NCI-H748 treated with DMSO at 0.1 percent for 48 hours (cell line): ENCODE data around the gene EEA1.

ENCODE experiments used
- DNase-seq: peaks from one replicate; lab custom pipeline; 2025; lab: John Stamatoyannopoulos, UW

EEA1 gene

GRCh38 chr12:92747151-92747550 lies 181.9 kb downstream of the EEA1 start:
- DNase-seq = no peak

GRCh38 chr12:92745856-92746550 lies 183.1 kb downstream of the EEA1 start:
- no peak for DNase-seq

DNA sequence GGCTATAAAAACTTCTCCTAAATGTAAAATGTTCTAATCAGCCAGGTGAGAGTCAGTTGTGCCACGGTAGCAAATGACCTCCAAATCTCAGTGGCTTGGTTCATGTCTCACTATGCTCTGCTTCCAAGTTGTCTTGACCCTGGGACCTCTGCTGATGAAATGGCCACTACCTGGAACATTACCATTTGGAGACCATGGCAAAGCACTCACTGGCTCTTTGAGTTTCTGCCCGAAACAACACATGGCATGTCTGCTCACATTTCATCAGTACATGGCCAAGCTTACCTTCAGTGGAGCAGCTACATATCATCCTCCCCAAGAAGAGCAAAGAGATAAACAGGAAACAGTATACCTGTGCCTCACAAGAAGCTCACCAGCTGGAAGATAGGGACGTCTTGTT lies 186.1 kb downstream of the EEA1 start:
- DNase-seq = no peak

GRCh38 chr12:92740411-92740810 lies 188.7 kb downstream of the EEA1 start:
- no peak for DNase-seq

DNA sequence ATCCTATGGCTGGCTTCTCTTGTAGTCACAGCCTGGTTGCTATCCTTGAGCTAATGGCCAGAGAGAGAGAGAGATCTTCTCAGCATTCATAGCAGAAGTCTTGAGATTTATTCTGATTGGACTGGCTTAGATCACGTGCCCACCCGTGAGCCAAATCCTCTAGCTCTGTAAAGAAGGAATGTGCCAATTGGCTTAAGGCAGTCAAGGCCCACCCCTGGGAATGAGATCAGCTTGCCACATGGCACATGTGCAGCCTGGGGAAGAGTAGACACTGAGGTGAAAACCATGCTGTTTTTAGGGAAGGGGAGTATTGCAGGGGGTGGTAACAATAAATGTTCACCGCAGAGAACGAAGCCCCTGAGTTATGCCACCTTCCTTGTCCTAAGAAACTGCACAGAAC lies 190.0 kb downstream of the EEA1 start:
- DNase-seq = no peak

DNA sequence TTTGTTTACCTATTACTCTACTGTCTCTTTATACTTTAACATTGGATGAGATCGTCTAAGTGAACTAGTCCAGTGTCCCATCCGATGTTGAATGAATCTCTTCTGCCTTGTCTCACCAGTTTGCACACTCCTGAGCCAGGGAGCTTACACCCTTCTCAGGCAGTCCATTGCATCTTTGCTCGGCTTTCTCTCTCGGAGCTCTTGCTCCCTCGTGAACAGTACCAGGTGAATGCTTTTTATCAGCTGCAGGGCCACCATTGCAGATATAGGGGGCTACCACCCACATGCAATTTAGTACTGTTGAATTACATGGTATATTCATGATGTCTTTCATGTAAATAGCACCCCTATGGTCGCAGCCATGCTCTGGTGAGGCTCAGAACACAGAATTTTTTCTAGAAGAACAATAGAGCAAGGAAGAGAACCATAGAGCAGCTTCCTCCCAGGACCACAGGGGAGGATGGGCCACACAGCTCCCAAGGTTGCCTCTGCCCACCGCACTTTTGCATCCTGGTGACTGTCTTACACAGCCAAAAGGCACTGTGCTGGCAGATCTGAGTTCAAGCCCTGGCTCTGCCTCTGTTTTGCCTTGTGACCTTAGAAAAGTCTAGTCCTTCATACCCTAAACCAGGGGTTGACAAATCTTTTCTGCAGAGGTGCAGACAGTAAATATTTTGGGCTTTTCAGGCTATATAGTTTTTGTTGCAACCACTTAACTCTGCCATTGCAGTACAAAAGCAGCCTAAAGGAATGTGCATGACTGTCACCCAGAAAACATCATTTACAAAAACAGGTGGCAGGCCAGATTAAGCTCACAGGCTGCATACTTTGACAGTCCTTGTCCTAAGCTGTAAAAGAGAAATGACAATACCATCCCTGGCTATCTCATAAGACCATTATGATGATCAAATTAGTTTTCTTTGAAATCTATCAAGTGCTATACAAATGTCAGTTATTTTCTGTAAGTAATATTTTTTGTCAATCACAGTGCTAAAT lies 190.9 kb downstream of the EEA1 start:
- DNase-seq = no peak

- no peak for DNase-seq
These were observed 192.5 kb downstream of the EEA1 start for GRCh38 chr12:92736605-92737004.

DNA sequence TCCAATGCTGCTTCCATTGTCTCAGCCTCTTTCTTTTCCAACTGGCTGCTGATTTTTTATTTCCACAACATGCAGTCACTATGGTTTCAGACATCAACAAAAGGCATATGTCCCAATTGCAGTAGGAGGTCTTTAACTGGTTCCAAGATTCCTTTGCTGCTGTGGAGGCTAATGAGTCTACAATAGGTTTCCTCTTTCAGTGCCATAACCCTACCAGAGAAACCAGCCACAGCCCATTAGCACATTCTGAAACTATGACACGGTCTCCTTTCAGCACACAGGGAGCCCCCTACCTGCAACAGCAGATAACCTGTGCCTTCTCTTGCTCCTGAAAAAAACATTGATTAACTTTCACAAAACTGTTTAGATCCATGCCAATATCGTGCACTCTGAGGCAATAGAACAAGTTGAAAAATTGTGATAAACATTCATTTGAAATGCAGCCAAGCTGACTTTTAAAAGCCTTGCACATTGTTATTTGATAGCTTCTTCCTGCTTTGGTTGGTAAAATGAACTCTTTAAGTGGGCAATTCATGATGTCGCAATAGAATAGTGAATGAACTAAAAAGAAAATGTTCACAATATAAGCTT lies 193.9 kb downstream of the EEA1 start:
- DNase-seq = peak; percentile 73

DNA sequence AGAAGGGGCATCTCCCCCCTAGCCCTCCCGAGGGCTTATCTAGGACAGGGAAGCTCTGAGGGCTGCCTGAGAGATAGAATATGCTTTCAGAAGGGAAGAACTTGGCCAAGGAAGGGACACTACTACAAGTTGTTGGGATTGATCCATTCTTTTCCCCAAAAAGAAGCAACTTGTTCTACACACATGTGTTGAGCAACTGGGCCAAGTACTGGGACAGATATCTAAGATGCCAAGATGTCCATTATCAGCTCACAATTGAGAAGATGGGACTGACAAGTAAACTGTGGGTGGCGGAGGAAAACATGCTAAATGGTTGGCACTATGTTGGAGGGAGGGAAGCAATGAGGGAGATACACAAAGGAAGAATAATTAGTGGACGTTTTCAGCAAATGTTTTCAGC lies 195.4 kb downstream of the EEA1 start:
- DNase-seq = no peak

- no peak for DNase-seq
These were observed 195.9 kb downstream of the EEA1 start for GRCh38 chr12:92733181-92733580.

GRCh38 chr12:92732716-92733115 lies 196.4 kb downstream of the EEA1 start:
- no peak for DNase-seq

GRCh38 chr12:92732216-92732615 lies 196.9 kb downstream of the EEA1 start:
- no peak for DNase-seq

DNA sequence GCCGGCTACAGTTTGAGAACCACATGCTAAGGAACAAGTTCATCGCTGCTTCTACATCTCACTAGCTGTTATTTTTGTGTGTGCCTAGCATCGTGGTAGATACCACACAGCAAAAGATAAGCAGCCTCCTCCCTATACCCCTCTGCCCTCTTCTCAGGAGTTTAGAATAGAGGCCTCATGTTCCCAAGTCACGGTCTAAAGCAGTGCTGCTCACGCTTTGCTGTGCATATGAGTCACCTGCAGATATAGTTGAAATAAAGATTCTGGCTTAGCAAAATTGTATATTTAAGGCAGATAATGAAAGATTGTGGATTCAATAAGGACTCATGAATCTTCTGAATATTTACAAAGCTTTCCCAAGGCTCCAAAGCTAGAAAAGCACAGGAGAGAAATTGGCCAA lies 198.3 kb downstream of the EEA1 start:
- DNase-seq = no peak

- no peak for DNase-seq
These were observed 199.3 kb downstream of the EEA1 start for GRCh38 chr12:92729773-92730305.

DNA sequence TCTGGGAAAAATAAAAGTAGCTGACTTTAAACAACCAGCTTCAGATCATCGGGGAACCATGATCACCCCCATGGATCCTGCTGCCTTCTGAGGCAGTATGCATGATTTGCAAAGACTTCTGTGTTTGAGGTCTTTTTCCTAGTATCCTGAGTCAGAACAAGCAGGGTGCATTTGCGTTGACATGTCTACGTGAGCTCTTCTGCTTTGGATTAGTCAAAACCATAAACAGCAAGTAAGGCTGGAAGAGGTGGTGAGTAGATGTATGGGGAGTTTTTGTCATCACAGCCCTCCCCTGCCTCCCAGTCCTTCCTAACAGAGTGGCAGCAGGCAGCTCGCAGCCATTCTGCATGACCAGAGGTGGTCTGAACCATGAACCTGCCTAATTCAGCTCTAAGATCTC lies 202.2 kb downstream of the EEA1 start:
- no peak for DNase-seq

DNA sequence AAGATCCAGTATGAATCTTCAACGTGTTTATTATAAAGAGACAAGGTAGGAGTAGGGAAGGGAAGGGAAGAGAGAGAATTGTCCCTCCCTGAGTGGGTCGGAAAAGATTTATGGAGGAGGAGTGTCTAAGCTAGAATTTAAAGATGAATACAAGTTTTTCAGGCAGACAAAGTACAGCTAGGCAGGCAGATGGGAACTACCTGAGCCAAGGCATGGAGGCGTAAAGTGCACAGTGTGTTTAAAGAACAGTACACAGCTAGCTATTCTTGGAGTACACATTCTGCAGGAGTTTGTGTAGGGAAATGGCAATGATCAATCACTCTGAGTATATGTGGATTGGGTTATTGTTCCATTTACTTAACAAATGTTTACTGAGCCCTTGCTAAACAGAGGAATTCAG lies 206.2 kb downstream of the EEA1 start:
- DNase-seq = no peak

- no peak for DNase-seq
These were observed 207.4 kb downstream of the EEA1 start for GRCh38 chr12:92721656-92722055.

DNA sequence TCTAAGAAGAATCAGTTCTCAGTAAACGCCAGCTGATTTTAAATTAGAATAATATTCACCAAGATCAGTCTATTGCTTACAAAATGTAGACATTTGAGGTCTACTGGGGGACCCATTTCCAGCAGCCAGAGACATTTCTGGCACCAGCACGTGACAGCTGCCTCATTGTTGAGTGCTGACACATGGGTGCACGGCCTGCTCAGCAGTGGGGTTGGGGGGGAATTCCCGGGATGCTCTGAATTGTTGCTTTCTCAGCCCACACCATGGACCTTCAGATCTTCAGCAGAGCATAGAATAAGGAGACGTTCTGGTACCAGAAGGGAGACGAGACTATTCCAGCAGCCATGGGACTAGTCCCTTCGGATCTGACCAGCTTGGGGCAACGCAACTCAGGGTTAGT lies 208.0 kb downstream of the EEA1 start:
- DNase-seq = no peak
